ENCODE results near the gene SERP1.

- TF ChIP-seq CTCF (IDR thresholded peaks at IDR 0.05) = no peak
- TF ChIP-seq POLR2A (IDR thresholded peaks at IDR 0.05) = no peak
These were observed 37.9 kb downstream of the SERP1 start for GRCh38 chr3:150508401-150508800.
